Gastrocnemius medialis (tissue), 4 donors: Measurements from ENCODE around the gene MEIS1.

Experiments used
- CTCF ChIP-seq, 5 experiments: fragments of 450-650 bp in 3 of 5; fragments of 200-600 bp in 2 of 5; sonication (generic) in 2 of 5; IDR thresholded peaks in 4 of 5; conservative IDR thresholded peaks in 1 of 5; 1 replicate in 4 of 5; 2 replicates in 1 of 5; pipeline ENCODE4 v1.5.1; 2016 to 2019; ENCODE audit warnings: antibody characterized with exemption in 5 of 5, mild to moderate bottlenecking in 3 of 5, moderate library complexity in 3 of 5
- POLR2A ChIP-seq, 2 donors: fragments of 450-650 bp; IDR thresholded peaks; one replicate each; pipeline ENCODE4 v1.6.1; 2017; ENCODE audit warnings: antibody characterized with exemption in 2 of 2, mild to moderate bottlenecking in 2 of 2, moderate library complexity in 2 of 2

- TF ChIP-seq CTCF (IDR thresholded peaks at IDR 0.05 in 4 of 5, conservative IDR thresholded peaks at IDR 0.05 in 1 of 5) (no peak), POLR2A (IDR thresholded peaks at IDR 0.05) (no peak)
Measured at GRCh38 chr2:66478731-66479316, 43.9 kb downstream of the MEIS1 start.
